Activated CD4-positive, alpha-beta T cell treated with anti-CD3 and anti-CD28 coated beads for 24 hours (primary cell): ENCODE data around the gene LATS2.
"Not testable (repeated sequence)": the region's sequence is repeated elsewhere in the genome, so short reads cannot be mapped to it uniquely, and the experiment has no call there.

Experiments used
- DNase-seq, 2 donors: peaks; one replicate each; pipeline ENCODE4 v3.0.0-alpha.2; 2020; ENCODE audit warnings: low read depth in 2 of 2

The LATS2 gene

GRCh38 chr13:20960663-20961309, 100.6 kb downstream of the LATS2 start:
- no peak for DNase-seq

- DNase-seq: not testable (repeated sequence)
Observed at GRCh38 chr13:20957049-20957620, 104.3 kb downstream of the LATS2 start.

GRCh38 chr13:20955496-20955895, 105.9 kb downstream of the LATS2 start:
- DNase-seq: no peak

- DNase-seq: no peak
Observed at GRCh38 chr13:20953245-20953931, 108.0 kb downstream of the LATS2 start.

- no peak for DNase-seq
Observed at GRCh38 chr13:20952838-20953237, 108.5 kb downstream of the LATS2 start.

GRCh38 chr13:20948001-20948400, 113.4 kb downstream of the LATS2 start:
- not testable (repeated sequence) for DNase-seq

- DNase-seq: no peak
Observed at GRCh38 chr13:20945952-20946383, 115.4 kb downstream of the LATS2 start.

- DNase-seq: no peak
Observed at GRCh38 chr13:20942938-20943559, 118.3 kb downstream of the LATS2 start.

- DNase-seq: not testable (repeated sequence)
Observed at GRCh38 chr13:20940511-20940910, 120.9 kb downstream of the LATS2 start.

GRCh38 chr13:20940083-20940482, 121.3 kb downstream of the LATS2 start:
- no peak for DNase-seq

GRCh38 chr13:20939662-20940061, 121.7 kb downstream of the LATS2 start:
- DNase-seq: no peak

GRCh38 chr13:20938302-20938701, 123.1 kb downstream of the LATS2 start:
- DNase-seq: no peak

GRCh38 chr13:20927596-20928257, 133.7 kb downstream of the LATS2 start:
- no peak for DNase-seq

GRCh38 chr13:20925395-20925790, 136.0 kb downstream of the LATS2 start:
- not testable (repeated sequence) for DNase-seq

GRCh38 chr13:20924758-20925394, 136.5 kb downstream of the LATS2 start:
- DNase-seq: peak; percentile 64

- DNase-seq: no peak
Observed at GRCh38 chr13:20923272-20923671, 138.1 kb downstream of the LATS2 start.
